Testis (tissue), 2 donors: ENCODE data around the gene GOLGA8T.
"Not testable (repeated sequence)": the region's sequence is repeated elsewhere in the genome, so short reads cannot be mapped to it uniquely, and the experiment has no call there.

ENCODE experiments used
- CTCF ChIP-seq, 3 experiments: fragments of 450-650 bp in 2 of 3; fragments of 200-600 bp in 1 of 3; sonication (generic) in 1 of 3; IDR thresholded peaks; one replicate each; pipeline ENCODE4 v1.5.1; 2016 to 2019; ENCODE audit warnings: antibody characterized with exemption in 3 of 3, mild to moderate bottlenecking in 2 of 3, moderate library complexity in 1 of 3
- POLR2A ChIP-seq: fragments of 450-650 bp; IDR thresholded peaks from one replicate; pipeline ENCODE4 v1.6.1; 2017; ENCODE audit warnings: antibody characterized with exemption, mild to moderate bottlenecking, moderate library complexity

- TF ChIP-seq CTCF (IDR thresholded peaks at IDR 0.05); POLR2A: not testable (repeated sequence)
These were observed 41.8 kb downstream of the GOLGA8T start for GRCh38 chr15:30176613-30177012.
